Left ventricle myocardium superior (tissue), 1 donor: ENCODE measurements around the gene ENGASE. TPM values are rescaled to one million over a fixed set of nuclear protein-coding genes. Genes with fewer than 3 reads are reported as not detected.

Experiments used
- ATAC-seq: fragments of 200-7000 bp; cut with Tn5 transposase; one replicate; pipeline ENCODE4 v1.9.1; 2020; ENCODE audit warnings: mild to moderate bottlenecking, moderate library complexity
- DNase-seq: peaks from one replicate; pipeline ENCODE4 v3.0.0-alpha.2; 2020
- intact Hi-C: fragments of 100-400 bp; cut with micrococcal nuclease; formaldehyde crosslinking; loops from one replicate; pipeline ENCODE4 v1.11.0; 2022
- total RNA-seq: library from RNA; stranded (reverse); fragmentation: NEBNext Ultra II Directional; extraction: Animal tissue kit (Norgen Biotek cat#: 25700); gene quantifications from one replicate; pipeline ENCODE4 v1.2.1, GENCODE V29; 2021
- donor health status: DM: no; HTN: yes; CAD: no; lungs with severe emphysema.

Gene ENGASE
- total RNA-seq, 1 donor from 2014 or later = 32.8 TPM

DNA sequence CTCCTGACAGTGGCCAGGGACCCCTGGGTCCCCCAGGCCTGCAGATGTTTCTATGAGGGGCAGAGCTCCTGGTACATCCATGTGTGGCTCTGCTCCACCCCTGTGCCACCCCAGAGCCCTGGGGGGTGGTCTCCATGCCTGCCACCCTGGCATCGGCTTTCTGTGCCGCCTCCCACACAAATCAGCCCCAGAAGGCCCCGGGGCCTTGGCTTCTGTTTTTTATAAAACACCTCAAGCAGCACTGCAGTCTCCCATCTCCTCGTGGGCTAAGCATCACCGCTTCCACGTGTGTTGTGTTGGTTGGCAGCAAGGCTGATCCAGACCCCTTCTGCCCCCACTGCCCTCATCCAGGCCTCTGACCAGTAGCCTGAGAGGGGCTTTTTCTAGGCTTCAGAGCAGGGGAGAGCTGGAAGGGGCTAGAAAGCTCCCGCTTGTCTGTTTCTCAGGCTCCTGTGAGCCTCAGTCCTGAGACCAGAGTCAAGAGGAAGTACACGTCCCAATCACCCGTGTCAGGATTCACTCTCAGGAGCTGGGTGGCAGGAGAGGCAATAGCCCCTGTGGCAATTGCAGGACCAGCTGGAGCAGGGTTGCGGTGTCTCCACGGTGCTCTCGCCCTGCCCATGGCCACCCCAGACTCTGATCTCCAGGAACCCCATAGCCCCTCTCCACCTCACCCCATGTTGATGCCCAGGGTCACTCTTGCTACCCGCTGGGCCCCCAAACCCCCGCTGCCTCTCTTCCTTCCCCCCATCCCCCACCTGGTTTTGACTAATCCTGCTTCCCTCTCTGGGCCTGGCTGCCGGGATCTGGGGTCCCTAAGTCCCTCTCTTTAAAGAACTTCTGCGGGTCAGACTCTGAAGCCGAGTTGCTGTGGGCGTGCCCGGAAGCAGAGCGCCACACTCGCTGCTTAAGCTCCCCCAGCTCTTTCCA, 25.5 kb upstream of the ENGASE start:
- ATAC-seq (no peak), DNase-seq (peak; percentile 18)
- intact Hi-C loops = no loop called here

DNA sequence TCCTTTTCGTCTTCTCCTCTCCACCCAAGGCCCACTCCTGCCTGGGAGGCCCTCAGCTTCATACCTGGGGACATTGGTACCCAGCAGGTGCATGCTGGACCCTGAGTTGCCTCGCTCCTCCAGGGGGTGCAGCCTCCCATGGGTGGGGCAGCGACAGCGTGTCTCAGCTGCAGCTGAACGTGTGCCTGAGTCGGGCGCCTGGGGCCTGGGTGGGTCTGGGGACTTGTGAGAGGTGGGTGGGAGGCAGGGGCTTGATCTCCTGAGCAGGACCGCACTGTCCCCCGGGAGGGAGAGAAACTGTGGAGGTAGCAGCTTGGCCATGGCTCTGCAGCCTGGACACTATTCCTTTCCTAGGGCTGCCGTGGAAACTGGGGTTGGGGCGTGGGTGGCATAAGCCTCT, 24.8 kb upstream of the ENGASE start:
- intact Hi-C loops = no loop called here
- DNase-seq (peak; percentile 28), ATAC-seq (no peak)

DNA sequence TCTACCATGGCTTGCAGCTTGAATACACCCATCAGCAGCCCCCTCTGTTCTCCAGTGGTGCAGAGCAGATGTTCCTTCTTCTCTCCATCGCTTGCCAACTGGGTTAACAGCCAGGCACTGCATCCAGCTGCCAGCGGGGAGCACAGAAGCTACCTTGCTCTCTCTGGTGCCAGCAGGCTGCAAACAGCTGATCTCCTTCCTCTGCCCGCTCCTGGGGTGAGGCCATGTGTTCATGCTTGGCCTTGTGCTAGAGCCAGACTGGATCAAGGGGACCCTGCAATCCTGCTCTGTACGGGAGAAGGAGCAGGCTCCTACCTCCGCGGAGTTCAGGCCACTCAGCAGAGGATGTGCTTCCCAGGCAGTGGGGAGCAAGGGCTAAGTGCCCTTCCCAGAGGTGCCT, 24.1 kb upstream of the ENGASE start:
- ATAC-seq = no peak
- intact Hi-C loops = no loop called here
- peak; percentile 20 for DNase-seq

DNA sequence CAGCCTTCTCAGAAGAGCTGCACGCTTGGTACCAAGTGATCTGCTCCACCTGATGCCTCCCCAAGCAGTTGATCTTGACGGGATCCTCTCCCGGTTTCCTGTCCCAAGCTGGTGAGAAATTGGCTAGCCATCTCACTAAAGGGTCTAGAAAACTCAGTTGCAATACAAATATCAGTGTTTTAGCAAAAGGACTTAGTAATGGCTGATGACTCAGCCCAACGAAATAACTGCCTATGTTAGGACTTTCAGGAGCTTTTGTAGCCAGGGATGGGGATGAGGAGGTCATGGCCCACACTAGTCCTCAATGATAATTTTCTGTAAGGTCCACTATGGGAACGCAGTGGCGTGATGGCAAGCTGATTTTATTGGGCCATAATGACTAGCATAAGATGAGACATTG, 23.3 kb upstream of the ENGASE start:
- intact Hi-C loops = no loop called here

DNA sequence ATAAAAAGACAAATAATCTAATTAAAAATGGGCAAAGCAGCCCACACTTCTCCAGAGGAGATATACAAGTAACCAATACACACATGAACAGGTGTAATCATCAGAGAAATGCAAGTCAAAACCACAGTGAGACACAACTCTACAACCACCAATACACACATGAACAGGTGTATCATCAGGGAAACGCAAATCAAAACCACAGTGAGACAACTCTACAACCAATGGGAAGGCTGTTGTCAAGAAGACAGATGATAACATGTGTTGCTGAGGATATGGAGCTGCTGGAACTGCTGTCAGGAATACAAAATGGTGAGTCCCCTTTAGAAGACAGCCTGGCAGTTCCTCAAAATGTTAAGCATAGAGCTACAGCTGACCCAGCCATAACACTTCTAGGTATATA, 22.5 kb upstream of the ENGASE start:
- DNase-seq (no peak), ATAC-seq (no peak)
- intact Hi-C loops = no loop called here

More for the DNA sequence above, 23.3 kb upstream of the ENGASE start:
- DNase-seq = no peak
- no peak for ATAC-seq

DNA sequence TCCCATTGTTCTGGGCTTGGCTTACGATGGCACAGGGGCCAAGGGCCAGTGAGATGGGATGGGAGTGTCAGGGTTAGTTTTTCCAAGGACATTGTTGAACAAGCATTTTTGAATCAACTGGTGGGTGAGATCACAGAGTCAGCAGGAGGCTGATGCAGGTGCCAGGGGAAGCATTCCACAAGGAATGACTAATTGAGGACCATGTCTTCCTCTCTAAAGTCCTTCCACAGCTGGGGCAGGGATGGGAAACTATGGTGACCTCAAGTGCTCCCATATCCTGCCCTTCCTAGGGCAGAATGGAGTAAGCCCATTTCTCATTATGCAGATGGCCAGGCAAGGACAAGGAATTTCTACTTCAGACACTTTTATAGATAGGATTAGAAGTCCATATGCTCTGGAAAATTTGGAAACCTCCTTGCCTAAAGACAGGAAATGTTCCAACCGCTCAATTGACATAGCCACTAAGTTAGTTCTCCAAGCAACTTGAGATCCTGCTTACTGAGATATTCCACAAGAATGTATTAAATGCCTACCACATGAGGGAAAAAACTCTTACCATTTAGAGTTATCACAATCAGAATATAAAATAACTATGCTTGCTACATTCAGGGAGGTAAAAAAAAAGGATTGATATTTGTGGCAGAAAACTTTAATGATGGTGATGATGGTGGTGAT, 21.2 kb upstream of the ENGASE start:
- intact Hi-C loops = no loop called here
- ATAC-seq (peak; percentile 56), DNase-seq (no peak)

DNA sequence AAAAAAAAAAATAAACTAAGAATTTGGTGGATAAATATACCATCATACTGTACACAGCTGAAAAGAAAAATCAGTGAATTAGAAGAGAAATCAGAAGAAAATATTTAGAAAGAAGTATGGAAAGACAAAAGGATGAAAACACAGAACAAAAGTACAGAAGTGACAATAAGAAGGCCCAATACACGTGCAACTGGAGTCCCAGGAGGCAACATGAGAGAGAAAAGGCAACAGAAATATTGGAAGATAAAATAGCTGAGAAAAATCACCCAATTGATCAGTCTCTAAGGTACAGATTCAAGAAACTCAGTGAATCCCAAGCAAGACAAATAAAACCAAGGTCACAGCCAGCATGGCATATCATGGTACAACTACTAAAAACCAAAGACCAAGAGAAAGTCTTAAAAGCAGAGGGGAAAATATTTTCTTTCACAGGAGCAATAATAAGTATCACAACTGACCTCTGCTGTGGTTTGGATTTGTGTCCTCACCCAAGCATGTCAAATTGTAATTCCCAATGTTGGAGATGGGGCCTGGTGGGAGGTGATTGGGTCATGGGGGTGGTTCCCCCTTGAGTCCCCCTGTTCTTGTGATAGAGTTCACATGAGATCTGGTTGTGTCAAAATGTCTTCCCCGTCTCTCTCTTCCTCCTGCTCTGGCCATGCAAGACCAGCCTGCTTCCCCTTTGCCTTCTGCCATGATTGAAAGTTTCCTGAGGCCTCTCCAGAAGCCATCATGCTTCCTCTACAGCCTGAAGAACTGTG, 20.2 kb upstream of the ENGASE start:
- no peak for DNase-seq
- intact Hi-C loops = no loop called here
- no peak for ATAC-seq

DNA sequence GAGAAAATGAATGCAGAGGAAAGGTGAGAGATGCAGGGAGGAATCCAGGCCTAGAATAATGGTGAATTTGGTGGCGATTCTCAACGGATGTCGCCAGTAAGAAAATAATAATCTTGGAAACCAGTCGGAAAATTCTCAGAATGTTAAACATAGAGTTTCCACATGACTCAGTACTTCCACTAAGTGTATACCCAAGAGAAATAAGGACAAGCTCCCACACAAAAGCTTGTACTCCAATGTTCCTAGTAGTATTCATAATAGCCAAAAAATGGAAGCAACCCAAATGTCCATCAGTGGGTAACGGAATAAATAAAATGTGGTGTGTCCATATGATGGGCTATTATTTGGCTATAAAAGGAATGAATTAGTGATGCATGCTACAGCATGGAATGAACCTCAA, 19.4 kb upstream of the ENGASE start:
- ATAC-seq (no peak), DNase-seq (no peak)
- intact Hi-C loops = no loop called here

DNA sequence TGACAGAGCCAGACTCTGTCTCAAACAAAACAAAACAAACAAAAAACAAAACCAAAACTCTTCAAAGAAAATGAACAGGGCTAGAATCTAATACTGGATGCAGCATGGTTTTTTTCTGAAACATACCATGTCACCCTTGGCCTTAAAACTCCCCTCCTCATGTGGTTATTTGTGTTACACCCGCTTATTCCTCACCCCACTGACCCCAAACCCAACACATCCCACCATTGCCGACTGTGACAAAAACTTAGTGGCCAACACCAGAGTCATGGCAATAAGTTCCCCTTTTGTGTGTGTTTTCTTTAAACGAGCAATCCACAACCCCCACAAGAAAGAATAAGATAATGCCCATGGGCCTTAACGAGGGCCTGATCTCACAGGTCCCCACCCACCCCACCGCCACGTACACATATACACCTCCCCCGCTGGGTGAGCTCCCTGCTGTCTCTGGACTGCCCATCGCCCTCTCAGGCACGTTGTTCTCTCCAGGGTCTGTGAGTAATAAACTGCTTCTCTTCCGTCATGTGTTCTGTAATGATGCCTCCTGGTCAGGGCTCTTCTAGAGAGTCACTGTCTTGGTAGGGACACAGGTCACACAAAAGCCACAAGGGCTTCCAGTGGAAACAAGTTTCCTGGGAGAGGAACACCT, 16.8 kb upstream of the ENGASE start:
- ATAC-seq (no peak), DNase-seq (no peak)
- intact Hi-C loops = no loop called here

DNA sequence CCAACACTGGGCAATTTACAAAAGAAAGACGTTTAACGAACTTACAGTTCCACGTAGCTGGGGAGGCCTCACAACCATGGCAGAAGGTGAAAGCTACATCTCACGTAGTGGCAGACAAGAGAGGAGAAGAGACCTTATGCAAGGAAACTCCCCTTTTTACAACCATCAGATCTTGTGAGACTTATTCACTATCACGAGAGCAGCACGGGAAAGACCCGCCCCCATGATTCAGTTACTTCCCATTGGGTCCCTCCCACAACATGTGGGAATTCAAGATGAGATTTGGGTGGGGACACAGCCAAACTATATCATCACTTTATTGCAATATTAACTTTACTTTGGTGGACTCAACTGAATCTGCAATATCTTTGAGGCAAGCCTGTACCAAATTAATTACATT, 11.9 kb upstream of the ENGASE start:
- intact Hi-C loops = no loop called here
- DNase-seq = no peak
- ATAC-seq = no peak

DNA sequence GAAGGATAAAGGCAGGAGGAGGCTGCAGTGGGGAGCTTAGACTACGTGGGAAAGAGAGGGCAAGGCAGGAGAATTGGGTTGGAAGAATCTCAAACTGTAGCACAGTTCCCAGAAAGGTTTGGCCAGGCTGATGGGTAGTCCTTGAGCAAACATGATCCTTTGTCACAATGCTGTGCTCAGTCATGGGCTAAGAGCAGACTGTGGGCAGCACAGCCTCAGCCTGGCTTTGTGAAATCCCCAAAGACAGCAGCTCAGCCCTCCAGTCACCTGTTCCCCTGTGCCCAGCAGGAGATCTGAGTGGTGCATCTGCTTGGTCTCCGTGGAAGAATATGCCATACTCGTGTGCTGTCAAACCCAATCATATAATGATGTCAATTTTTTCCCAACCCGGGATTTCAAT, 10.6 kb upstream of the ENGASE start:
- intact Hi-C loops = no loop called here
- ATAC-seq (no peak), DNase-seq (no peak)

DNA sequence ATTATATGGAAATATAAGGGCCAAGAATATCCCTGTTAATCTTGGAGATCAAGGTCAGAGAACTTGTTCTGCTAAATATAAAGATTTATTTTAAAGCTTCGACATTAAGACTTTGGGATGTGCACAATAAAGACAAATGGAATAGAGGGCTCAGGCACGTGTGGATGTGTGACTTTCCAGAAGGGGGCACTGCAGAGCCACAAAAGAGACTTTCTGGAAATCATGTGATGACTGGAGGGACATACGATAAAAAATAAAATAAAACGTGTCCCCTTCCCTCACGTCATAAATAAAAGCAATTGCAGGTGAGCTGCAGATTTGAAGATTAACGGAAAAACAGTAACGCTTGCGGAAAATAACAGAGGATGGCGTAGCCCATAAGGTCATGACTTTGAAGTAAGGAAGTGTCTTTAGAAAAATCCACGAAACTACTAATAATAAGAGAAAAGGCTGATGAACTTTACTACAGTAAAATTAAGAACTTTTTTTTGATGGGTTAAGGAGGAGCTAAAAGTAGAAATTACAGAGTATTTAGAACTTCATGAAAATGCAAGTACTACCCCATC, 9.4 kb upstream of the ENGASE start:
- DNase-seq (no peak), ATAC-seq (peak; percentile 43)
- intact Hi-C loops = no loop called here

DNA sequence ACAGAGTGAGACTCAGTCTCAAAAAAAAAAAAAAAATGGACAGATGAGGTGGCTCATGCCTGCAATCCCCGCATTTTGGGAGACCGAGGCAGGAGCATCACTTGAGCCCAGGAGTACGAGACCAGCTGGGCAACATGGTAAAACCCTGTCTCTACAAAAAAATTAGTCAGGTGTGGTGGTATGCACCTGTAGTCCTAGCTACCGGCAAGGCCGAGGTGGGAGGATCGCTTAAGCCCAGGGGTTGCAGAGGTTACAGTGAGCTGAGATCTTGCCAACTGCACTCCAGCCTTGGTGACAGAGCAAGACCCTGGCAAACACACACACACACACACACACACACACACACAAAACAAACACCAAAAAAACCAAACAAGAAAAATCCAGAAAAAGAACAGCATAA, 7.7 kb upstream of the ENGASE start:
- ATAC-seq (no peak), DNase-seq (no peak)
- intact Hi-C loops = no loop called here

DNA sequence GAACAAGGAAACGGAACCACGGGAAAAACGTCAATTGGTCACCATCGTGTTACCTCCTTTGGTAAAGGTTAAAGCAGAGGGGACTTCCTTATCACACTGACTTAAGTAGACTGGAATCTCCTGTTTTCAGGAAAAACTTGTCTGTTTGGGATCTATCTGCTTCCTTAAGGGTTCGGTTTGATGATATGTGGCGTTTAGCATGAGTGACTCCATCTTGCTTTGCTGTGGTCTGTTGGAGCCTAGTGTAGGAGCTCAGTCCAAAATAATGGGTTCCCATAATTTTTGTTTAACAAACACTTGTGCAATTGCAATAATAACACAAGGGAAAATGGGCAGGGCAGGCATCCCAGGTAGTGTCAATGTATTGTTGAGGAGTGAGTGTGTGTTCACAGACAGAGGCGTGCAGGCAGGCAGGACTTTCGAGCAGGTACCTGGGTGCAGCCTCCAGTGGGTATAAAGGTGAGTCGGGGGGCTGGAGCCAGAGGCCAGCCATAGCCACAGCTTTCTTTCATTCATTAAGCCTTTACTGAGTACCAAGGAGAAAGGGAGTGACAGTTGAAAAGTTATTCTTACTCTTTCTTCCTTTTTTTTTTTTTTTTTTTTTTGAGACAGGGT, 4.3 kb upstream of the ENGASE start:
- intact Hi-C loops = no loop called here
- DNase-seq (no peak), ATAC-seq (no peak)

DNA sequence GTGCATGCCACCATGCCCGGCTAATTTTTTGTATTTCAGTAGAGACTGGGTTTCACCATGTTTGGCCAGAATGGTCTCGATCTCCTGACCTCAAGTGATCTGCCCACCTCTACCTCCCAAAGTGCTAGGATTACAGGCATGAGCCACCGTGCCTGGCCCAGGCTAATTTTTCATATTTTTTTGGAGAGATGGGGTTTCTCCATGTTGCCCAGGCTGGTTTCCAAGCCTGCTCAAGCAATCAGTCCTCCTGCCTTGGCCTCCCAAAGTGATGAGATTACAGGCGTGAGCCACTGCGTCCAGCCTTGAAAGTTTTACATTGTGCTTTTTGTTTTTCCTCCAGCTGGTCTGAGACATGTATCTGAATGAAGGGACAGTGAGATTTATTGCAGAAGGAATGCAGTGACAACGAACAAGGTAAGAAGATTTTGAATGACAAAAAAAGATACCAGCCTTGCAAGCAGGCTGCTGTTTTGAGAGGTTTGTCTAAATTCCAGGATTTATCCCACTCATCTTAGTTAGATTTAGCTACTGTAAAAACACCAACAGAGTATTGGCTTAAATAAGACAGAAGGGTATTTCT, 3.4 kb upstream of the ENGASE start:
- no peak for DNase-seq
- intact Hi-C loops = no loop called here
- no peak for ATAC-seq

DNA sequence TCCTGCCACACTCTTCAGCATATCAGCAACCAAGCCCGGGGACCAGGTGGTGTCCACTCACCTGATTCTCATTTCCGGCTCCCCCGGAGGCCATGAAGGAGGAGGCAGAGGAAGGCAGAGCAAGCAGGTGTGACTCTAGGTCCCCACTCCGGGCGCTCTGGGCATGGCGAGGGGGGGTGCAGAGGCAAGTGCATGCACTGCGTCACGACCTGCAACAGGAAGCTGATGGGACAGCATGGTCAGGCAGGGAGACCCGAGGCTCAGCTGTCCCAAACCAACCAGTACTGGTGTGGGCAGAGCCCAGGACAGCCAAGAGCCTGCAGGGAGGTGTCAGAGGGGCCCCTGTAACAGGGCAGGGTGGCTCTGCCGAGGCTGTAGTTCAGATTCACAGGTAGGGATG, 2.1 kb upstream of the ENGASE start:
- no peak for DNase-seq

DNA sequence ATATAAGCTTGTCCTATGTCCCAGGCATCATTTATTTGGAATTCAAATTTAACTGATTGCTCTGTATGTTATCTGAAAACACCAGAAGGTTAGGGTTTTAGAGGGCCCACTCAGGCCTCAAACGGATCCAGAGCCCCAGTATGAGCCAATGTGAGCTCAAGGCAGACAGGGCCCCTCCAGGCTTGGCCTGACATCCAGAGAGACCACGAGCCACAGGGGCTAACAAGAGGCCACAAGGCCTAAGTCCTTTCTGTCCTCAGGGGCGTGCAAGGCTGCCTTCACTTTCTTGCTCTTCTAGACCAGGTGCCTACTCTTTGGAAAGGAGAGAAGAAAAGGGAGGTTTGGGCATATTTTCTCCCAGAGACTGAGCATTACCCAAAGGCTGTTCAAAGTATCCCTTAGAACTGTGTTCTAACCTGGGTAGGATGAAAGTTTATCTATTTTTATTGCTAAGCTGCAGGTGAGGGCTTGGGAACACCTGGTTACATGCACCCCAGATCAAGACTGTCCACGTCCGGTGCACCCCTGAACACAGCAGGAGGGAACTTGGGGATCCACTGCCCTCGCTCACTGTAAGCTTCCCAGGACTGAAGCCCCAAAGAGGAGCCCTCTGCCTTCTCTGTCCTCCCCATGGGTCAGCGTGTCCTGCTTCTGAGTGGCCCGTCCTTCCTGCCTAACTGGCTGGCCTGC, 1.5 kb upstream of the ENGASE start:
- intact Hi-C loops = no loop called here
- DNase-seq (no peak), ATAC-seq (no peak)

More for the DNA sequence above, 2.1 kb upstream of the ENGASE start:
- ATAC-seq = no peak
- intact Hi-C loops = no loop called here

DNA sequence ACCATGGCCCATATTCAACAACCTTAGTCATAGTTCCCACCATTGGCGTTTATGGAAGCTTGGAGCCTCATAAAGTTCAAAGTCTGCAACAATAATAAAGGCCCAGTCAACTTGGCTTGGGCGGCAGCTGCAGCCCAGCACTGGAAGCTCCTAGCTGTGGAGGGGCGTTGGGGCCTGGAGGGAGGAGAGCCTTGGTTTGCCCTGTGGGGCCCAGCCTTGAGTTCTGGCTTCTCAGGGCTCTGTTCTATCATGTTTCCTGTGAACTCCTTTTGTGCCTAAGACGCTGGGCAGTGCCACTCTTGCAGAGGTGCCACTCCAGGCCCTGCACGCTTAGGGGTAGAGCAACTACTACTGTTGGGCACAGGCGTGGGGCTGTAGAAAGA, 927 bp upstream of the ENGASE start:
- no peak for ATAC-seq
- intact Hi-C loops = no loop called here
- DNase-seq = no peak
